Neural cell (in vitro differentiated cells): ENCODE results near the gene BMPR2. TPM values are rescaled to one million over a fixed set of nuclear protein-coding genes. Genes with fewer than 3 reads are reported as not detected.

Experiments used
- H2AFZ ChIP-seq: fragments of 200-600, 300-800 bp; sonication (generic), shearing (Covaris generic); 2 replicates; pipeline ENCODE4 v1.6.0; 2014; ENCODE audit warnings: low read depth, mild to moderate bottlenecking, antibody characterized with exemption, low read length, moderate library complexity
- H3F3A ChIP-seq: fragments of 200-600 bp; shearing (Covaris generic); 2 replicates; pipeline ENCODE4 v1.6.1; 2016; ENCODE audit warnings: mild to moderate bottlenecking, moderate library complexity, mixed read lengths, antibody characterized with exemption, low read length; ENCODE audit not compliant: insufficient read depth, poor library complexity, severe bottlenecking
- H3K27ac ChIP-seq: fragments of 200-600, 300-800 bp; sonication (generic), shearing (Covaris generic); 2 replicates; pipeline ENCODE4 v1.5.1; 2014; ENCODE audit warnings: mild to moderate bottlenecking, low read length, moderate library complexity
- H3K27me3 ChIP-seq: fragments of 300-800, 200-600 bp; sonication (generic), shearing (Covaris generic); 2 replicates; pipeline ENCODE4 v1.6.0; 2014; ENCODE audit warnings: mild to moderate bottlenecking, low read depth, low read length, moderate library complexity; ENCODE audit not compliant: insufficient read depth
- H3K36me3 ChIP-seq: fragments of 300-800, 200-600 bp; sonication (generic), shearing (Covaris generic); 2 replicates; pipeline ENCODE4 v1.5.1; 2014; ENCODE audit warnings: mild to moderate bottlenecking, antibody characterized with exemption, low read length, moderate library complexity; ENCODE audit not compliant: insufficient read depth
- H3K4me2 ChIP-seq: fragments of 300-800, 200-600 bp; sonication (generic), shearing (Covaris generic); 2 replicates; pipeline ENCODE4 v1.6.0; 2014; ENCODE audit warnings: mild to moderate bottlenecking, low read length
- H3K4me3 ChIP-seq: fragments of 300-800, 200-600 bp; sonication (generic), shearing (Covaris generic); 2 replicates; pipeline ENCODE4 v1.5.1; 2014; ENCODE audit warnings: mild to moderate bottlenecking, low read length, moderate library complexity
- H3K79me2 ChIP-seq: fragments of 200-600 bp; shearing (Covaris generic); replicated peaks from 2 replicates; pipeline ENCODE4 v1.6.0; 2014; ENCODE audit warnings: mild to moderate bottlenecking, low read length, moderate library complexity; ENCODE audit not compliant: insufficient read depth
- H3K9ac ChIP-seq: fragments of 300-800, 200-600 bp; sonication (generic), shearing (Covaris generic); 2 replicates; pipeline ENCODE4 v1.6.1; 2016; ENCODE audit warnings: mild to moderate bottlenecking, low read length, mixed read lengths
- H3K9me2 ChIP-seq: fragments of 200-600 bp; shearing (Covaris generic); 2 replicates; pipeline ENCODE4 v1.6.1; 2016; ENCODE audit warnings: mild to moderate bottlenecking, low read length, mixed read lengths; ENCODE audit not compliant: insufficient read depth
- H3K9me3 ChIP-seq: fragments of 200-600, 300-800 bp; sonication (generic), shearing (Covaris generic); 2 replicates; pipeline ENCODE4 v1.6.1; 2016; ENCODE audit warnings: mild to moderate bottlenecking, mixed run types, low read length, moderate library complexity, mixed read lengths
- H4K20me1 ChIP-seq: fragments of 200-600 bp; shearing (Covaris generic); 2 replicates; pipeline ENCODE4 v1.6.1; 2016; ENCODE audit warnings: mild to moderate bottlenecking, mixed run types; ENCODE audit not compliant: insufficient read depth
- EP300 ChIP-seq: fragments of 450-650 bp; conservative IDR thresholded peaks from 2 replicates; pipeline ENCODE4 v1.6.1; 2014; ENCODE audit warnings: antibody characterized with exemption, mild to moderate bottlenecking, moderate library complexity; ENCODE audit not compliant: poor library complexity, severe bottlenecking
- EZH2 ChIP-seq: fragments of 200-600, 300-800 bp; shearing (Covaris generic), sonication (generic); IDR thresholded peaks from 2 replicates; pipeline ENCODE4 v1.6.1; 2014; ENCODE audit warnings: antibody characterized with exemption, low read length, borderline replicate concordance, mild to moderate bottlenecking; ENCODE audit not compliant: insufficient read depth, poor library complexity, severe bottlenecking
- MXI1 ChIP-seq: fragments of 450-650 bp; conservative IDR thresholded peaks from 2 replicates; pipeline ENCODE4 v1.6.1; 2014; ENCODE audit warnings: antibody characterized with exemption, mild to moderate bottlenecking; ENCODE audit not compliant: poor library complexity, severe bottlenecking
- POLR2AphosphoS5 ChIP-seq: IDR thresholded peaks from 2 replicates; pipeline ENCODE4 v1.6.1; 2012
- RAD21 ChIP-seq: fragments of 450-650 bp; conservative IDR thresholded peaks from 2 replicates; pipeline ENCODE4 v1.6.1; 2014; ENCODE audit warnings: antibody characterized with exemption, mild to moderate bottlenecking, moderate library complexity
- REST ChIP-seq: IDR thresholded peaks from 2 replicates; pipeline ENCODE4 v1.6.1; 2012; ENCODE audit warnings: borderline replicate concordance
- SMC3 ChIP-seq: fragments of 450-650 bp; conservative IDR thresholded peaks from 2 replicates; pipeline ENCODE4 v1.6.1; 2014; ENCODE audit warnings: antibody characterized with exemption, mild to moderate bottlenecking, moderate library complexity; ENCODE audit not compliant: poor library complexity
- TAF1 ChIP-seq: IDR thresholded peaks from 2 replicates; pipeline ENCODE4 v1.6.1; 2012; ENCODE audit warnings: low read depth
- polyA plus RNA-seq: library from polyadenylated mRNA; depleted of rRNA; stranded (reverse); fragments of >200 nt; gene quantifications from 2 replicates; pipeline ENCODE4 v1.2.3, GENCODE V29; 2014
- TF ChIP-seq, protein P1 (sequence below): fragments of 450-650 bp; IDR thresholded peaks from 2 replicates; pipeline ENCODE4 v1.5.1; 2014; ENCODE audit warnings: antibody characterized with exemption, mild to moderate bottlenecking, moderate library complexity; ENCODE audit not compliant: poor library complexity, severe bottlenecking

BMPR2 gene
- polyA plus RNA-seq, 1 donor from 2014 or later, result 18.4 TPM

- Histone ChIP-seq H4K20me1 (no peaks in the 10 kb centered on the region), H3K4me3 (no peak overlapping the region)
These were observed 56.6 kb downstream of the BMPR2 start for GRCh38 chr2:202432776-202433175.

DNA sequence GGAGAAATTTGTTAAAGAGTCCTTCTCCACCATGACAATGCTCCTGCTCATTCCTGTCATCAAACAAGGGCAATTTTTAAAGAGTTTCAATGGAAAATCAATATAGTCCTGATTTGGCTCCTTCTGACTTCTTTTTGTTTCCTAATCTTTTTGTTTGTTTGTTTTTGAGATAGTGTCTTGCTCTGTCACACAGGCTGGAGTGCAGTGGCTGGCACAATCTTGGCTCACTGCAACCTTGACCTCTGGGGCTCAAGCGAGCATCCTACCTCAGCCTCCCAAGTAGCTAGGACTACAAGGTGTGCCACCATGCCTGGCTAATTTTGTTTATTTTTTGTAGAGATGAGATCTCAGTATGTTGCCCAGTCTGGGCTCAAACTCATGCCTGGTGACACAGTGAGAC, 58.3 kb downstream of the BMPR2 start:
- no peak overlapping the region for H3K4me2 ChIP-seq
- no peaks in the 10 kb centered on the region for H3K36me3 ChIP-seq
- no peaks in the 10 kb centered on the region for H3F3A ChIP-seq
- H3K27ac ChIP-seq, result no peak overlapping the region
- H3K9ac ChIP-seq, result no peak overlapping the region
- no peaks in the 10 kb centered on the region for H3K9me2 ChIP-seq
- peaks cover 24% of the 10 kb centered on the region for H3K79me2 ChIP-seq
- no peaks in the 10 kb centered on the region for H4K20me1 ChIP-seq
- H3K27me3 ChIP-seq, result no peaks in the 10 kb centered on the region
- no peak overlapping the region for H3K4me3 ChIP-seq
- no peak overlapping the region for H2AFZ ChIP-seq
- no peaks in the 10 kb centered on the region for H3K9me3 ChIP-seq
- no peak for TF ChIP-seq EP300
- no peak for TF ChIP-seq TAF1
- TF ChIP-seq, protein P1, sequence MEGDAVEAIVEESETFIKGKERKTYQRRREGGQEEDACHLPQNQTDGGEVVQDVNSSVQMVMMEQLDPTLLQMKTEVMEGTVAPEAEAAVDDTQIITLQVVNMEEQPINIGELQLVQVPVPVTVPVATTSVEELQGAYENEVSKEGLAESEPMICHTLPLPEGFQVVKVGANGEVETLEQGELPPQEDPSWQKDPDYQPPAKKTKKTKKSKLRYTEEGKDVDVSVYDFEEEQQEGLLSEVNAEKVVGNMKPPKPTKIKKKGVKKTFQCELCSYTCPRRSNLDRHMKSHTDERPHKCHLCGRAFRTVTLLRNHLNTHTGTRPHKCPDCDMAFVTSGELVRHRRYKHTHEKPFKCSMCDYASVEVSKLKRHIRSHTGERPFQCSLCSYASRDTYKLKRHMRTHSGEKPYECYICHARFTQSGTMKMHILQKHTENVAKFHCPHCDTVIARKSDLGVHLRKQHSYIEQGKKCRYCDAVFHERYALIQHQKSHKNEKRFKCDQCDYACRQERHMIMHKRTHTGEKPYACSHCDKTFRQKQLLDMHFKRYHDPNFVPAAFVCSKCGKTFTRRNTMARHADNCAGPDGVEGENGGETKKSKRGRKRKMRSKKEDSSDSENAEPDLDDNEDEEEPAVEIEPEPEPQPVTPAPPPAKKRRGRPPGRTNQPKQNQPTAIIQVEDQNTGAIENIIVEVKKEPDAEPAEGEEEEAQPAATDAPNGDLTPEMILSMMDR, result no peak
- no peak for TF ChIP-seq RAD21
- TF ChIP-seq EZH2, result no peak
- no peak for TF ChIP-seq REST
- no peak for TF ChIP-seq POLR2AphosphoS5
- TF ChIP-seq SMC3, result no peak

More at GRCh38 chr2:202432776-202433175, 56.6 kb downstream of the BMPR2 start:
- H2AFZ ChIP-seq, result no peak overlapping the region
- H3K27me3 ChIP-seq, result no peaks in the 10 kb centered on the region
- TF ChIP-seq POLR2AphosphoS5, result no peak
- TF ChIP-seq, protein P1, result no peak
- no peak for TF ChIP-seq REST
- no peak for TF ChIP-seq RAD21
- TF ChIP-seq EP300, result no peak
- TF ChIP-seq MXI1, result no peak
- TF ChIP-seq SMC3, result no peak
- no peak for TF ChIP-seq EZH2
- no peak for TF ChIP-seq TAF1
- H3K79me2 ChIP-seq, result peaks cover 23% of the 10 kb centered on the region
- no peaks in the 10 kb centered on the region for H3F3A ChIP-seq
- no peaks in the 10 kb centered on the region for H3K36me3 ChIP-seq
- H3K9ac ChIP-seq, result no peak overlapping the region
- no peaks in the 10 kb centered on the region for H3K9me2 ChIP-seq
- H3K9me3 ChIP-seq, result no peaks in the 10 kb centered on the region
- no peak overlapping the region for H3K27ac ChIP-seq
- H3K4me2 ChIP-seq, result no peak overlapping the region
